Measurements from ENCODE around the gene DMXL2. TPM values are rescaled to one million over a fixed set of nuclear protein-coding genes. Genes with fewer than 3 reads are reported as not detected.
"Not testable (repeated sequence)": the region's sequence is repeated elsewhere in the genome, so short reads cannot be mapped to it uniquely, and the experiment has no call there.

Gene DMXL2
- total RNA-seq, 1 donor from 2014 or later: 16.1 TPM

- DNase-seq (ENCODE audit: low read depth) (no peak), FAIRE-seq (no peak)
- H3K27me3 ChIP-seq (ENCODE audit: control insufficient read depth, insufficient read depth, low read length): no peaks in the 10 kb centered on the region
- no peaks in the 10 kb centered on the region for H3K36me3 ChIP-seq (ENCODE audit: control insufficient read depth, insufficient read depth, low read length)
- no peak overlapping the region for H3K4me3 ChIP-seq (ENCODE audit: low read depth, low read length)
- no peak for TF ChIP-seq CTCF (IDR thresholded peaks at IDR 0.05; ENCODE audit: insufficient read depth, low read length, severe bottlenecking)
Measured at GRCh38 chr15:51470512-51470911, 152.1 kb downstream of the DMXL2 start.

- H3K4me3 ChIP-seq (ENCODE audit: low read depth, low read length): no peak overlapping the region
- no peaks in the 10 kb centered on the region for H3K27me3 ChIP-seq (ENCODE audit: control insufficient read depth, insufficient read depth, low read length)
- FAIRE-seq (no peak), DNase-seq (ENCODE audit: low read depth) (no peak)
- no peaks in the 10 kb centered on the region for H3K36me3 ChIP-seq (ENCODE audit: control insufficient read depth, insufficient read depth, low read length)
- TF ChIP-seq CTCF (IDR thresholded peaks at IDR 0.05; ENCODE audit: insufficient read depth, low read length, severe bottlenecking): no peak
Measured at GRCh38 chr15:51460796-51461195, 161.8 kb downstream of the DMXL2 start.

- Histone ChIP-seq H3K4me3 (ENCODE audit: low read depth, low read length) (no peak overlapping the region), H3K36me3 (ENCODE audit: control insufficient read depth, insufficient read depth, low read length) (no peaks in the 10 kb centered on the region), H3K27me3 (ENCODE audit: control insufficient read depth, insufficient read depth, low read length) (no peaks in the 10 kb centered on the region)
- DNase-seq (ENCODE audit: low read depth) (peak; percentile 94), FAIRE-seq (no peak)
- TF ChIP-seq CTCF (IDR thresholded peaks at IDR 0.05; ENCODE audit: insufficient read depth, low read length, severe bottlenecking): no peak
Measured at GRCh38 chr15:51450001-51450400, 172.6 kb downstream of the DMXL2 start.

GRCh38 chr15:51448622-51449399 is 173.8 kb downstream of the DMXL2 start:
- no peaks in the 10 kb centered on the region for H3K27me3 ChIP-seq (ENCODE audit: control insufficient read depth, insufficient read depth, low read length)
- no peak overlapping the region for H3K4me3 ChIP-seq (ENCODE audit: low read depth, low read length)
- FAIRE-seq: no peak
- no peak for TF ChIP-seq CTCF (IDR thresholded peaks at IDR 0.05; ENCODE audit: insufficient read depth, low read length, severe bottlenecking)
- peak; percentile 46 for DNase-seq (ENCODE audit: low read depth)
- H3K36me3 ChIP-seq (ENCODE audit: control insufficient read depth, insufficient read depth, low read length): no peaks in the 10 kb centered on the region

GRCh38 chr15:51447855-51448621 is 174.5 kb downstream of the DMXL2 start:
- H3K27me3 ChIP-seq (ENCODE audit: control insufficient read depth, insufficient read depth, low read length): no peaks in the 10 kb centered on the region
- no peak overlapping the region for H3K4me3 ChIP-seq (ENCODE audit: low read depth, low read length)
- FAIRE-seq (no peak), DNase-seq (ENCODE audit: low read depth) (no peak)
- TF ChIP-seq CTCF (IDR thresholded peaks at IDR 0.05; ENCODE audit: insufficient read depth, low read length, severe bottlenecking): no peak
- no peaks in the 10 kb centered on the region for H3K36me3 ChIP-seq (ENCODE audit: control insufficient read depth, insufficient read depth, low read length)

- peak; percentile 60 for DNase-seq (ENCODE audit: low read depth)
- not testable (repeated sequence) for H3K36me3 ChIP-seq (ENCODE audit: control insufficient read depth, insufficient read depth, low read length); H3K27me3 ChIP-seq (ENCODE audit: control insufficient read depth, insufficient read depth, low read length); H3K4me3 ChIP-seq (ENCODE audit: low read depth, low read length); FAIRE-seq
Measured at GRCh38 chr15:51446029-51446744, 176.4 kb downstream of the DMXL2 start.
